GM23248 (cell line): Measurements from ENCODE around the gene OR4D1.

Experiments
- EZH2 ChIP-seq: fragments of 200-600 bp; sonication (generic); IDR thresholded peaks from 2 replicates; pipeline ENCODE4 v1.6.1; 2018; ENCODE audit warnings: antibody characterized with exemption, mild to moderate bottlenecking; ENCODE audit not compliant: insufficient read depth, poor library complexity, severe bottlenecking
- EZH2phosphoT487 ChIP-seq: fragments of 200-600 bp; sonication (generic); IDR thresholded peaks from 2 replicates; pipeline ENCODE4 v1.6.1; 2018; ENCODE audit warnings: antibody characterized with exemption, moderate library complexity, mild to moderate bottlenecking, low read depth; ENCODE audit not compliant: insufficient read depth

DNA sequence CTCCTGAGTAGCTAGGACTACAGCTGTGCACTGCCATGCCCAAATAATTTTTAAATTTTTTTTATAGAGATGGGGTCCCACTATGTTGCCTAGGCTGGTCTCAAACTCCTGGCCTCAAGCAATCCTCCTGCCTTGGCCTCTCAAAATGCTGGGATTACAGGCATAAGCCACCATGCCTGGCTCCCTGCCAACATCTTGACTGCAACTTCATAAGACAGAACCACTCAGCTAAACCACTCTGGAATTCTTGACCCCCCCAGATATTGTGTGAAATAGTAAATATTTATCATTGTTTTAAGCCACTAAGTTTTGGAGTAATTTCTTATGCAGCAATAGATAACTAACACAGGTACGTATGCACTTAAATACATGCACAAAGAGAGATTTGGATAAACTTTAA, 39.0 kb upstream of the OR4D1 start:
- TF ChIP-seq EZH2 (no peak), EZH2phosphoT487 (no peak)
